ENCODE data around the gene ELP6.

Gene ELP6

GRCh38 chr3:47504113-47504512 lies 9.4 kb downstream of the ELP6 start:
- TF ChIP-seq REST (IDR thresholded peaks at IDR 0.05; ENCODE audit: insufficient read depth in 1 of 2, low read depth in 2 of 2, low read length in 2 of 2) (no peak), POLR2AphosphoS5 (IDR thresholded peaks at IDR 0.05; ENCODE audit: low read depth, low read length) (no peak), SIN3A (IDR thresholded peaks at IDR 0.05; ENCODE audit: borderline replicate concordance, insufficient read depth, low read length) (no peak), TAF1 (IDR thresholded peaks at IDR 0.05; ENCODE audit: borderline replicate concordance, insufficient read depth, low read length) (no peak), FOXP2 (optimal IDR thresholded peaks at IDR 0.05; ENCODE audit: borderline replicate concordance, extremely low read depth, extremely low read length, insufficient read depth) (no peak)

- TF ChIP-seq POLR2AphosphoS5 (IDR thresholded peaks at IDR 0.05; ENCODE audit: low read depth, low read length) = no peak
- no peak for TF ChIP-seq TAF1 (IDR thresholded peaks at IDR 0.05; ENCODE audit: borderline replicate concordance, insufficient read depth, low read length)
- TF ChIP-seq FOXP2 (optimal IDR thresholded peaks at IDR 0.05; ENCODE audit: borderline replicate concordance, extremely low read depth, extremely low read length, insufficient read depth) = no peak
- no peak for TF ChIP-seq SIN3A (IDR thresholded peaks at IDR 0.05; ENCODE audit: borderline replicate concordance, insufficient read depth, low read length)
- no peak for TF ChIP-seq REST (IDR thresholded peaks at IDR 0.05; ENCODE audit: insufficient read depth in 1 of 2, low read depth in 2 of 2, low read length in 2 of 2)
Measured at GRCh38 chr3:47503033-47503432, 10.5 kb downstream of the ELP6 start.

- TF ChIP-seq SIN3A (IDR thresholded peaks at IDR 0.05; ENCODE audit: borderline replicate concordance, insufficient read depth, low read length) (no peak), REST (IDR thresholded peaks at IDR 0.05; ENCODE audit: insufficient read depth in 1 of 2, low read depth in 2 of 2, low read length in 2 of 2) (no peak), POLR2AphosphoS5 (IDR thresholded peaks at IDR 0.05; ENCODE audit: low read depth, low read length) (no peak), TAF1 (IDR thresholded peaks at IDR 0.05; ENCODE audit: borderline replicate concordance, insufficient read depth, low read length) (no peak), FOXP2 (optimal IDR thresholded peaks at IDR 0.05; ENCODE audit: borderline replicate concordance, extremely low read depth, extremely low read length, insufficient read depth) (no peak)
Measured at GRCh38 chr3:47496892-47497291, 16.6 kb downstream of the ELP6 start.

GRCh38 chr3:47495886-47496285 lies 17.6 kb downstream of the ELP6 start:
- TF ChIP-seq SIN3A (IDR thresholded peaks at IDR 0.05; ENCODE audit: borderline replicate concordance, insufficient read depth, low read length) (no peak), REST (IDR thresholded peaks at IDR 0.05; ENCODE audit: insufficient read depth in 1 of 2, low read depth in 2 of 2, low read length in 2 of 2) (no peak), TAF1 (IDR thresholded peaks at IDR 0.05; ENCODE audit: borderline replicate concordance, insufficient read depth, low read length) (no peak), POLR2AphosphoS5 (IDR thresholded peaks at IDR 0.05; ENCODE audit: low read depth, low read length) (no peak), FOXP2 (optimal IDR thresholded peaks at IDR 0.05; ENCODE audit: borderline replicate concordance, extremely low read depth, extremely low read length, insufficient read depth) (no peak)

- TF ChIP-seq POLR2AphosphoS5 (IDR thresholded peaks at IDR 0.05; ENCODE audit: low read depth, low read length) (no peak), FOXP2 (optimal IDR thresholded peaks at IDR 0.05; ENCODE audit: borderline replicate concordance, extremely low read depth, extremely low read length, insufficient read depth) (no peak), SIN3A (IDR thresholded peaks at IDR 0.05; ENCODE audit: borderline replicate concordance, insufficient read depth, low read length) (no peak), TAF1 (IDR thresholded peaks at IDR 0.05; ENCODE audit: borderline replicate concordance, insufficient read depth, low read length) (no peak), REST (IDR thresholded peaks at IDR 0.05; ENCODE audit: insufficient read depth in 1 of 2, low read depth in 2 of 2, low read length in 2 of 2) (no peak)
Measured at GRCh38 chr3:47495111-47495510, 18.4 kb downstream of the ELP6 start.

Measured in PFSK-1 (cell line).